OCI-M1 (cell line): Measurements from ENCODE around the gene CKLF.
"Not testable (repeated sequence)": the region's sequence is repeated elsewhere in the genome, so short reads cannot be mapped to it uniquely, and the experiment has no call there.

Experiments
- DNase-seq: peaks from one replicate; lab custom pipeline; 2025; lab: John Stamatoyannopoulos, UW

The CKLF gene

DNA sequence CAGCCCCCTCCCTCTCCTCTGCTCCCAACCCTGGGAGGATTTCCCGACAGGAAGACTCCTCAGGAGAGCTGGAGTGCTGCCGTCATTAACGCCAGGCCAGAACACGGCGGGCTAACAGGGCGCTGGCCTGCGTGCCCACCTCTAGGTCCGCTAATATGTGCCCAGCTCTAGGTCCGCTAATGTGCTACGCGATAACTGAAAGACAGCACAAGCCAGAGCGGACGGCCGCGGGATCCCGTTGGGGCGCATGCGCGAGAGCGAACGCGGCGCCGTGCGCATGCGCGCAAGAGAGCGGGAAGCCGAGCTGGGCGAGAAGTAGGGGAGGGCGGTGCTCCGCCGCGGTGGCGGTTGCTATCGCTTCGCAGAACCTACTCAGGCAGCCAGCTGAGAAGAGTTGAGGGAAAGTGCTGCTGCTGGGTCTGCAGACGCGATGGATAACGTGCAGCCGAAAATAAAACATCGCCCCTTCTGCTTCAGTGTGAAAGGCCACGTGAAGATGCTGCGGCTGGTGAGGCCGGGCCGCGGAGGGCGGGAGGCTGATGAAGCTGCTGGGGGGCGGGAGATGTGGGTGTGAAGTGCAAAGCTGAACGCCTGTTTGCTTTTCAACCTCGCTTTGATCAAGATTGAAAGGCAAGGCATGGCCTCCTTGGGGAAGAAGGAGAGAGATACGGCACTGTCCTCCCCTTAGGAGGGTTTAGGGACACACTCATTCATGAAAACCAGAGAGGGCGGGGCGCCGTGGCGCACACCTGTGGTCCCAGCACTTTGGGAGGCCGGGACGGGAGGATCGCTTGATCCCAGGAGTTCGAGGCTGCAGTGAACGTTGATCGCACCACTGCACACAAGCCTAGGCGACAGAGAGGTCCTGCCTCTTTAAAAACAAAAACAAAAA is at the start of gene CKLF:
CKLF (plus strand) TSS at position 291 of the 892 bp plus-strand sequence; CDS start at position 431, 140 bp downstream.
- peak; percentile 97 for DNase-seq

GRCh38 chr16:66503030-66503429 is 49.3 kb upstream of the CKLF start:
- DNase-seq, result no peak

DNA sequence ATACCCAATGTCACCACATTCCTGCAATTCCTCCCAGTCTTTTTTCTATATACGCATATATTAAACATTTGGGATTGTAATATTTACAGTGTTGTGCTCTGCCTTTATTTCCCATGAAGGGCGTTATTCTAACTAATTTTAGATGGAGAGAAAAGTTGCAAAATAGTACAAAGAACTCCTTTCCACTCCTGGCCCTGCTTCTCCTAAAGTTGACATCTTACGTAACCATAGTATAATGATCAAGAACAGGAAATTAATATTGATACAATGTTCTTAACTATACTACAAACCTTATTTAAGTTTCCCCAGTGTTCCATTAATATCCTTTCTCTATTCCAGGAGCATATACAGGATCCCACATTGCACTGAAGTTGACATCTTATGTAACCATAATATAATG is 48.8 kb upstream of the CKLF start:
- DNase-seq, result no peak

- no peak for DNase-seq
Observed at GRCh38 chr16:66507731-66508239, 44.6 kb upstream of the CKLF start.

DNA sequence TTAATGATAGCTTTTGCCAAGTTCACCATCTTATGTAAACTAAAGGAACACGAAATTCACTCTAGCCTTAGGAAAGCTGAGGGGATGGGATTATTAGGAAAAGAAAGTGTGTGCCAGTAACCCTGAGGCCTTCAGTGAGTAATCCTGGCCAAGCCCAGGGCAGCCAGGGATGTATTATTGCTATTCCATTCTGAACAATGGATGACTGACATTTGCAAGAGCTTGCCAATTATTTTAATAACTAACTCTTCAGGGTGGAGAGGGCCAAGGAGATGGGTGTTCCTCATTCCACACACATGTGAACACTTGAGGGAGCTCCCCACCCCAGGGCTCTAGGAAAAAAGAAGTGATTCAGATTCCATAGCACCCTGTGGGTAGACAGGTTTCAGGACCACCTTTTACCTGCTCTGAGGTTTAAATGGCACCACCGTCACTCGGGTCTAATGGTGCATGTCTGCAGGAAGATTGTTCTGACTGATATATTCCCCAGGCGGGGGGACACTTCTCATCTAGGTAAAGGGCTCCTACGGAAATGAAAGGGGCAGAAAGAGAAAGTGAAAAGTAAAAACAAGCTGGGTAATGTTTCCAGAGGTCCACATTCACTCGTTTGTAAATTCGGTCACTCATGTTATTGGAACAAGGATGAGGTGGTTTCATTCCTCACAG is 44.0 kb upstream of the CKLF start:
- DNase-seq, result no peak

- no peak for DNase-seq
Observed at GRCh38 chr16:66508914-66509496, 43.4 kb upstream of the CKLF start.

- DNase-seq, result no peak
Observed at GRCh38 chr16:66509576-66509975, 42.8 kb upstream of the CKLF start.

GRCh38 chr16:66510298-66510697 is 42.1 kb upstream of the CKLF start:
- DNase-seq, result no peak

DNA sequence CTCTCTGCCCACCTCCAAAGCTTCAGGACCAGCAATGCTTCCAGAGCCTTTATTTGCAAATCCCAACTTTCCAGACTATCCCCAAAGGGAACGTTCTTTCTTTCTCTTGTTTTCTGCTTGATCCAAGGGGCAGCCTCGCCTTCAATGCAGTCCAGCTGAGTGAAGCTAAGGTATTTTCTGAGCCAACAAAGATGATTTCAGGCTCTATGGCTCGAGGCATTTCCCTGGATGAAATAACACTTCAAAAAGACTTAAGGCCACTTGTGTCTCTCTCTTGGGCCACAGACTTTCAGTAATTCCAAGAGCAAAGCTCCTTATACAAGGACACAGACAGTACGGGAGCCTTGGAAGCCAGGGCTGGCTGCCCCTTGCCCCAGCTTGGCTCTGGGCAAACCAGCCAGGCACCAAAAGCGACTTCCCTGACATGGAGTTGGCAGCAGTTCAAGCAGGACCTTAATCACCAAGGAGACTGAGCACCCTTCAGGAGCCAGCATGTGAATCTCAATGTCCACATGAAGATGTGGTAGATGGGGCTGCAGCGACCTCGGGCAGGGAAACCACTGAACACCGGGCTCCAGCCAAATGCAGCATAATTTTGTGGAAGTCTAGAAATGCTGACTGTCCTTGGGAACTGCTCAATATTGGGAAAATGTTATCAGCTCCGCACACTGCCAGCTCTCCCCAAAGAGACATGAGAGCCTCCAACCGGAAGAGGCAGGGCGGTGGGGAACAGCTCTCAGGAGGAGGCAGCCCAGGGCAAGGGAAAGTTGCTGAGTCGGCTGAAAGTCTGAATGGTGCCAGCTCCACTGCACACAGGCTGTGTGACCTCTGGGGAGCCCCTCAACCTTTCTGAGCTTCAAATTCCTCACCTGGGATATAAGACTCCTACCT is 41.4 kb upstream of the CKLF start:
- DNase-seq, result no peak

GRCh38 chr16:66511602-66512271 is 40.6 kb upstream of the CKLF start:
- peak; percentile 61 for DNase-seq

DNA sequence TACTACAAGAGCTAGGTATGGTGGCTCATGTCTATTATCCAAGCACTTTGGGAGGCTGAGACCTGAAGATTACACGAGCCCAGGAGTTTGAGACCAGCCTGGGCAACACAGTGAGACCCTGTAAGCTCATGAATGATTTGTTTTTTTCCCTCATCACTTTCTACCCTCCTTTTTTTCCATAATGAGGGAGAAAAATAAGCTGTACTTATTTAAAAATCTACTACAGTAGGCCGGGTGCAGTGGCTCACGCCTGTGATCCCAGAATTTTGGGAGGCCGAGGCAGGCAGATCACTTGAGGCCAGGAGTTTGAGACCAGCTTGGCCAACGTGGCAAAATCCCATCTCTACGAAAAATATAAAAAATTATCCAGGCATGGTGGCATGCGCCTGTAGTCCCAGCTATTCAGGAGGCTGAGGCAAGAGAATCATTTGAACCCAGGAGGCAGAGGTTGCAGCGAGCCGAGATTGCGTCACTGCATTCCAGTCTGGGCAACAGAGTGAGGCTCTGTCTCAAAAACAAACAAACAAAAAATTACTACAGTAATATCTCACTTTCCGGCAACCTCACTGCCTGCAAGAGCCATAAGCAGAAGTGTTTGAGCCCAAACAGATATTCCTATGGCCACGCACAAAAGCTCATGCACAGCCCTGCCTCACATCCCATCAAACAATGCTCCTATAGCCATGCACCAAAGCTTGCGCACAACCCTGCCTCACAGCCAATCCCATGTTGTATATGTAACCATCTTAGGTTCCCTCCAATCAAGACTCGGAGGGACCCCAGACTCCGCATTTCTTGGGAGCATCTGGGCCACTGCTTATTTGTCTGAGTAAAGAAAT is 39.9 kb upstream of the CKLF start:
- no peak for DNase-seq

- DNase-seq, result no peak
Observed at GRCh38 chr16:66513111-66513723, 39.2 kb upstream of the CKLF start.

GRCh38 chr16:66514391-66514790 is 38.0 kb upstream of the CKLF start:
- not testable (repeated sequence) for DNase-seq

- DNase-seq, result not testable (repeated sequence)
Observed at GRCh38 chr16:66514980-66515595, 37.3 kb upstream of the CKLF start.

- peak; percentile 45 for DNase-seq
Observed at GRCh38 chr16:66515596-66516508, 36.5 kb upstream of the CKLF start.

GRCh38 chr16:66516509-66516807 is 35.9 kb upstream of the CKLF start:
- DNase-seq, result no peak

DNA sequence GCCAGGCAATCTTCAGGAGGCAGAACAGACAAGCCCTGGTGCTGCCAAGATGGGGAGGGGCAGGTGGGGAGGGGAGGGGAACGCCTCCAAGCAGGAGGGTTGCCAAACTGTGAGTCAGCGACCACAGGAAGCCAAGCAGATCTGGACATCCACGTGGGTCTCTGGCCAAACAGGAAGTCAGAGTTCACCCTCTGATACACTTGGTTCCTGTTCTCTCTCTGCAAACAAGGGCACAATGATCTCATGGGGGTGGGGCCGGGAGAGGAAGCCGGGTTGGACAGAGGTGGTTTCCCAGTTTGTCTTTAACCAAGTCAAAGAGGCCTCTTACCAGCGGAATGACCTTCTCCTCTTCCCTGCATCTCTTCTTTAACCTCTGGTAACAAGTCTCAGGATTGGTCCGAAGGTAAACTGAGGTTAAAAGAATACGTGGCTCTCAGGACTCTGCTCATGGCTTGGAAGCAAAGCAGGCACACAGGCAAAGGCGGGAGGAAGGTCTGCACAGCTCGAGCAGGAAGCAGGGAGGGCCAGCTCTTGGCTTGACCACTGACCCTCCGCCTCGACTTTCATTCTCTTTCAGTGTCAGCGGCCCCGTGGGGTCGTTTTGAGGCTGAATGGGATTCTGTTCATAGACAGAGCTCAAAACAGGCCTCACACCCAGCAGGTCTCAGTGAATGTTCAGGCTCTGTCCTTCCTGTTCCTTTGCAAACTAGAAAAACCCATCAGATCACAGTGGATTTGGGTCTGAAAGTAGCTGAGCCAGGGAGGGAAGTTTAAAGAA is 35.4 kb upstream of the CKLF start:
- DNase-seq, result peak; percentile 98
